H9 (cell line): ENCODE results near the gene RNF149. TPM values are rescaled to one million over a fixed set of nuclear protein-coding genes. Genes with fewer than 3 reads are reported as not detected.
"Not testable (repeated sequence)": the region's sequence is repeated elsewhere in the genome, so short reads cannot be mapped to it uniquely, and the experiment has no call there.

Source experiments
- DNase-seq: peaks from one replicate; pipeline ENCODE4 v3.0.0-alpha.2; 2017
- H2AFZ ChIP-seq: one replicate; pipeline ENCODE4 v1.6.1; 2013; ENCODE audit warnings: mild to moderate bottlenecking, low read length, control low read depth, moderate library complexity
- H2AK5ac ChIP-seq: 2 replicates; pipeline ENCODE4 v1.6.1; 2013; ENCODE audit warnings: low read length, control low read depth, mixed read lengths; ENCODE audit not compliant: insufficient read length
- H2BK120ac ChIP-seq: one replicate; pipeline ENCODE4 v1.6.1; 2013; ENCODE audit warnings: low read depth, mild to moderate bottlenecking, low read length, control low read depth, inconsistent platforms; ENCODE audit not compliant: poor library complexity, severe bottlenecking
- H2BK12ac ChIP-seq: 2 replicates; pipeline ENCODE4 v1.6.1; 2013; ENCODE audit warnings: low read length, control low read depth, mixed read lengths, low read depth; ENCODE audit not compliant: insufficient read length
- H2BK15ac ChIP-seq: 2 replicates; pipeline ENCODE4 v1.6.1; 2013; ENCODE audit warnings: low read depth, low read length, control low read depth
- H2BK20ac ChIP-seq: one replicate; pipeline ENCODE4 v1.6.1; 2013; ENCODE audit warnings: low read depth, mild to moderate bottlenecking, low read length, control low read depth, inconsistent platforms; ENCODE audit not compliant: poor library complexity, severe bottlenecking
- H2BK5ac ChIP-seq: 2 replicates; pipeline ENCODE4 v1.6.1; 2013; ENCODE audit warnings: low read length, control low read depth, mixed read lengths; ENCODE audit not compliant: insufficient read length
- H3K14ac ChIP-seq: 2 replicates; pipeline ENCODE4 v1.6.1; 2013; ENCODE audit warnings: low read length, control low read depth; ENCODE audit not compliant: insufficient read depth
- H3K18ac ChIP-seq: 2 replicates; pipeline ENCODE4 v1.6.1; 2013; ENCODE audit warnings: low read depth, mild to moderate bottlenecking, mixed read lengths, low read length, control low read depth; ENCODE audit not compliant: insufficient read length
- H3K23ac ChIP-seq: 2 replicates; pipeline ENCODE4 v1.6.1; 2013; ENCODE audit warnings: low read length, control low read depth, mixed read lengths, low read depth; ENCODE audit not compliant: insufficient read length
- H3K23me2 ChIP-seq: 2 replicates; pipeline ENCODE4 v1.6.1; 2013; ENCODE audit warnings: low read depth, mild to moderate bottlenecking, mixed read lengths, low read length, control low read depth; ENCODE audit not compliant: insufficient read length, poor library complexity, severe bottlenecking
- H3K27ac ChIP-seq: 2 replicates; pipeline ENCODE4 v1.5.1; 2013; ENCODE audit warnings: low read length, control low read depth, mixed read lengths, low read depth; ENCODE audit not compliant: insufficient read length
- H3K27me3 ChIP-seq: 2 replicates; pipeline ENCODE4 v1.6.1; 2013; ENCODE audit warnings: low read length, control low read depth, inconsistent platforms; ENCODE audit not compliant: insufficient read depth
- H3K4ac ChIP-seq: 2 replicates; pipeline ENCODE4 v1.6.1; 2013; ENCODE audit warnings: low read depth, mild to moderate bottlenecking, control low read depth, inconsistent platforms, low read length, moderate library complexity
- H3K4me1 ChIP-seq: 2 replicates; pipeline ENCODE4 v1.6.1; 2013; ENCODE audit warnings: low read length, control low read depth, inconsistent platforms; ENCODE audit not compliant: insufficient read depth
- H3K4me2 ChIP-seq: 2 replicates; pipeline ENCODE4 v1.6.1; 2013; ENCODE audit warnings: low read length, control low read depth, mixed read lengths; ENCODE audit not compliant: insufficient read length, insufficient read depth
- H3K56ac ChIP-seq: 2 replicates; pipeline ENCODE4 v1.6.1; 2013; ENCODE audit warnings: low read depth, mild to moderate bottlenecking, mixed read lengths, low read length, control low read depth; ENCODE audit not compliant: insufficient read length
- H3K79me1 ChIP-seq: 2 replicates; pipeline ENCODE4 v1.6.1; 2013; ENCODE audit warnings: low read depth, mild to moderate bottlenecking, moderate library complexity, low read length, control low read depth, inconsistent platforms; ENCODE audit not compliant: insufficient read depth, poor library complexity, severe bottlenecking
- H3K79me2 ChIP-seq: 2 replicates; pipeline ENCODE4 v1.6.1; 2013; ENCODE audit warnings: low read length, control low read depth, inconsistent platforms; ENCODE audit not compliant: insufficient read depth
- H3K9ac ChIP-seq: 2 replicates; pipeline ENCODE4 v1.6.1; 2013; ENCODE audit warnings: low read length, control low read depth, mixed read lengths; ENCODE audit not compliant: insufficient read length; ENCODE audit errors: extremely low read depth
- H3K9me3 ChIP-seq: one replicate; pipeline ENCODE4 v1.6.1; 2013; ENCODE audit warnings: low read depth, low read length, inconsistent platforms; ENCODE audit not compliant: control insufficient read depth
- H3T11ph ChIP-seq: one replicate; pipeline ENCODE4 v1.6.1; 2013; ENCODE audit warnings: mild to moderate bottlenecking, low read length, control low read depth, inconsistent platforms
- H4K20me1 ChIP-seq: one replicate; pipeline ENCODE4 v1.6.1; 2013; ENCODE audit not compliant: control insufficient read depth, insufficient read length, insufficient read depth
- H4K5ac ChIP-seq: 2 replicates; pipeline ENCODE4 v1.6.1; 2013; ENCODE audit warnings: low read depth, mild to moderate bottlenecking, mixed read lengths, low read length, control low read depth; ENCODE audit not compliant: insufficient read length
- H4K8ac ChIP-seq: replicated peaks from 2 replicates; pipeline ENCODE4 v1.6.1; 2013; ENCODE audit warnings: low read length, control low read depth, mixed read lengths, low read depth; ENCODE audit not compliant: insufficient read length
- H4K91ac ChIP-seq: 2 replicates; pipeline ENCODE4 v1.6.1; 2013; ENCODE audit warnings: low read depth, mild to moderate bottlenecking, moderate library complexity, mixed read lengths, low read length, control low read depth; ENCODE audit not compliant: insufficient read length
- H3K27ac Mint-ChIP-seq, 3 experiments: 2 replicates in 2 of 3; 3 replicates in 1 of 3; pipeline ENCODE4 v1.8.0; 2020 to 2021; ENCODE audit warnings: mixed read lengths in 3 of 3, mild to moderate bottlenecking in 1 of 3, moderate library complexity in 1 of 3
- H3K27me3 Mint-ChIP-seq: 2 replicates; pipeline ENCODE4 v1.8.0; 2021; ENCODE audit warnings: low read depth, mild to moderate bottlenecking, moderate library complexity, mixed read lengths
- H3K36me3 Mint-ChIP-seq, 3 experiments: 2 replicates in 2 of 3; 3 replicates in 1 of 3; pipeline ENCODE4 v1.8.0; 2020 to 2021; ENCODE audit warnings: low read depth in 3 of 3, mixed read lengths in 3 of 3; ENCODE audit not compliant: insufficient read depth in 1 of 3
- H3K4me1 Mint-ChIP-seq, 2 experiments: 2 replicates each; pipeline ENCODE4 v1.8.0; 2020; ENCODE audit warnings: mixed read lengths in 2 of 2
- H3K4me3 Mint-ChIP-seq, 2 experiments: 2 replicates in 1 of 2; 3 replicates in 1 of 2; pipeline ENCODE4 v1.8.0; 2020 to 2021; ENCODE audit warnings: mild to moderate bottlenecking in 2 of 2, mixed read lengths in 2 of 2, moderate library complexity in 1 of 2
- H3K9me3 Mint-ChIP-seq, 2 experiments: 2 replicates in 1 of 2; 3 replicates in 1 of 2; pipeline ENCODE4 v1.8.0; 2020; ENCODE audit warnings: mild to moderate bottlenecking in 2 of 2, mixed read lengths in 2 of 2, moderate library complexity in 1 of 2
- WGBS: extraction: QIAGEN DNeasy Blood & Tissue Kit; methylation state at CpG from one replicate; pipeline ENCODE4 v1.1.7; 2013; ENCODE audit warnings: missing lambda C conversion rate, low lambda C conversion rate, mixed read lengths; ENCODE audit not compliant: insufficient read length; ENCODE audit errors: extremely low coverage; 5-methylcytosine and 5-hydroxymethylcytosine counted together
- total RNA-seq: library from RNA; stranded (reverse); gene quantifications from 2 replicates; pipeline ENCODE4 v1.2.1, GENCODE V29; 2021
- TF ChIP-seq, protein P1 (sequence below): fragments of 200-600 bp; sonication (generic); conservative IDR thresholded peaks from 3 replicates; pipeline ENCODE4 v1.8.0; 2021; ENCODE audit warnings: antibody characterized with exemption, mild to moderate bottlenecking

Gene RNF149
- total RNA-seq, 1 experiment from 2014 or later = 18.0 TPM

DNA sequence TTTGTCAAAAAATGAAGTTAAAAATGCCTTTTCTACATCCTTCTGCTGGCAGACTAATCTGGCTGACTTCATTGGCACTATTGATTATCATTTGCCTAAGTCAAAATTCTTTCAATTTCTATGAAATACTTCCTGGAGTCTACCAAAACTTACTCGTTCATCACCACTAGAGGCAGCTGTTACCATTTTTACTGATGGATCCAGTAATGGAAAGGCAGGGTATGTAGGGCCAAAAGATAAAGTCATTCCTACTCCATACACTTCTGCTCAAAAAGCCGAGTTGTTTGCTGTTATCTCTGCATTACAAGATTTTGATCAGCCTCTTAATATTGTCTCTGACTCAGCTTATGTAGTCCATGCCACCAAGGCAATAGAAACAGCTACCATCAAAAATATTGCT lies 67.8 kb downstream of the RNF149 start:
- not testable (repeated sequence) for H3K79me1 ChIP-seq, H3K4ac ChIP-seq, H3T11ph ChIP-seq, H4K91ac ChIP-seq, H3K9me3 ChIP-seq, H4K5ac ChIP-seq, H4K20me1 ChIP-seq, H3K4me3 Mint-ChIP-seq, H3K27me3 Mint-ChIP-seq, H2BK15ac ChIP-seq, H3K14ac ChIP-seq, H2BK120ac ChIP-seq, H3K9me3 Mint-ChIP-seq, H3K9ac ChIP-seq, H4K8ac ChIP-seq, H2AK5ac ChIP-seq, H3K27ac Mint-ChIP-seq, H3K23me2 ChIP-seq, H2AFZ ChIP-seq, H3K56ac ChIP-seq, H2BK12ac ChIP-seq, H3K27me3 ChIP-seq, H3K27ac ChIP-seq, H3K18ac ChIP-seq, H2BK20ac ChIP-seq, DNase-seq, H3K79me2 ChIP-seq, H3K4me2 ChIP-seq, H3K4me1 ChIP-seq, H2BK5ac ChIP-seq, H3K23ac ChIP-seq, H3K36me3 Mint-ChIP-seq
- H3K4me1 Mint-ChIP-seq = peaks cover 8 to 21% of the 10 kb centered on the region in 2 experiments
- no CpG with 5 or more reads among the region's 2 CpGs for WGBS
- TF ChIP-seq, protein P1, sequence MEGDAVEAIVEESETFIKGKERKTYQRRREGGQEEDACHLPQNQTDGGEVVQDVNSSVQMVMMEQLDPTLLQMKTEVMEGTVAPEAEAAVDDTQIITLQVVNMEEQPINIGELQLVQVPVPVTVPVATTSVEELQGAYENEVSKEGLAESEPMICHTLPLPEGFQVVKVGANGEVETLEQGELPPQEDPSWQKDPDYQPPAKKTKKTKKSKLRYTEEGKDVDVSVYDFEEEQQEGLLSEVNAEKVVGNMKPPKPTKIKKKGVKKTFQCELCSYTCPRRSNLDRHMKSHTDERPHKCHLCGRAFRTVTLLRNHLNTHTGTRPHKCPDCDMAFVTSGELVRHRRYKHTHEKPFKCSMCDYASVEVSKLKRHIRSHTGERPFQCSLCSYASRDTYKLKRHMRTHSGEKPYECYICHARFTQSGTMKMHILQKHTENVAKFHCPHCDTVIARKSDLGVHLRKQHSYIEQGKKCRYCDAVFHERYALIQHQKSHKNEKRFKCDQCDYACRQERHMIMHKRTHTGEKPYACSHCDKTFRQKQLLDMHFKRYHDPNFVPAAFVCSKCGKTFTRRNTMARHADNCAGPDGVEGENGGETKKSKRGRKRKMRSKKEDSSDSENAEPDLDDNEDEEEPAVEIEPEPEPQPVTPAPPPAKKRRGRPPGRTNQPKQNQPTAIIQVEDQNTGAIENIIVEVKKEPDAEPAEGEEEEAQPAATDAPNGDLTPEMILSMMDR = peak; percentile 64

DNA sequence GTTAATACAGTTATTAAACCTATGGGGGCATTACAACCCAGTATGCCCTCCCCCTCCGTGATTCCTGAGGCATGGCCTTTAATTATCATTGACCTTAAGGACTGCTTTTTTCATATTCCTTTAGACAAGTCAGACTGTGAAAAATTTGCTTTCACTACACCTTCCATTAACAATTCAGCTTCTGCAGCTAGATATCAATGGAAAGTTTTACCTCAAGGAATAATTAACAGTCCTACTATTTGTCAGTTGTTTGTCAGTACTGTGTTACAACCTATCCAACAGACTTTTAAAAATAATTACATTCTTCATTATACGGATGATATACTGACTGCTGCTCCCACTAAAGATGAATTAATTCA lies 68.8 kb downstream of the RNF149 start:
- not testable (repeated sequence) for H3K4me2 ChIP-seq, H2BK5ac ChIP-seq, H3K9ac ChIP-seq, DNase-seq, H3K18ac ChIP-seq, H3K4ac ChIP-seq, H2AK5ac ChIP-seq, H3K23ac ChIP-seq, H3K4me3 Mint-ChIP-seq, H2BK20ac ChIP-seq, H3K56ac ChIP-seq, H4K5ac ChIP-seq, H3K4me1 ChIP-seq, H3K9me3 ChIP-seq, H4K8ac ChIP-seq, H3K27ac ChIP-seq, H2BK12ac ChIP-seq, H2AFZ ChIP-seq, H2BK15ac ChIP-seq, H3K79me2 ChIP-seq, H3K14ac ChIP-seq, H3K27me3 ChIP-seq, H4K91ac ChIP-seq, H4K20me1 ChIP-seq, H3K27ac Mint-ChIP-seq, H3T11ph ChIP-seq, H3K27me3 Mint-ChIP-seq, H3K79me1 ChIP-seq, H3K23me2 ChIP-seq, H3K36me3 Mint-ChIP-seq, H2BK120ac ChIP-seq
- H3K4me1 Mint-ChIP-seq = peaks cover 8 to 21% of the 10 kb centered on the region in 2 experiments
- peaks cover 7 to 12% of the 10 kb centered on the region in 2 experiments; a peak in 4 of 5 replicates for H3K9me3 Mint-ChIP-seq
- no CpG with 5 or more reads among the region's 2 CpGs for WGBS
